ENCODE data around the gene FBXL13. TPM values are rescaled to one million over a fixed set of nuclear protein-coding genes. Genes with fewer than 3 reads are reported as not detected.

Gene FBXL13
- total RNA-seq, 1 donor from 2014 or later = 2.1 TPM

DNA sequence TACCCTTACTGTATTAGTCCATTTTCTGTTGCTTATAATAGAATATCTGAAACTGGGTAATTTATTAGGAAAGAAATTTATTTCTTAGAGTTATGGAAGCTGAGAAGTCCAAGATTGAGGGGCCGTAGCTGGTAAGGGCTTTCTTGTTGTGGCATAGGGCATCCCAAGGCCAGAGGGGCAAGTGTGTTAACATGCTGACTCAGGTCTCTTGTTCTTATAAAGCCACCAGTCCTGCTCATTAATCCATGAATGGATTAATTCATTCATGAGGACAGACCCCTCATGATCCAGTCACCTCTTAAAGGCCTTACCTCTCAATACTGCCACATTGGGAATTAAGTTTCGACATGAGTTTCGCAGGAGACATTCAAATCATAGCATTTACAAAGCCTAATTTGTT, 2.7 kb upstream of the FBXL13 start:
- H3K9me3 Mint-ChIP-seq = no peaks in the 10 kb centered on the region
- H3K27me3 Mint-ChIP-seq (ENCODE audit: low read depth) = no peaks in the 10 kb centered on the region
- H3K4me1 Mint-ChIP-seq = peaks cover 26% of the 10 kb centered on the region
- H3K27ac Mint-ChIP-seq (ENCODE audit: unreplicated experiment) = no peak overlapping the region
- peak overlapping the region; percentile 71 for H3K4me3 Mint-ChIP-seq
- TF ChIP-seq, protein P1, sequence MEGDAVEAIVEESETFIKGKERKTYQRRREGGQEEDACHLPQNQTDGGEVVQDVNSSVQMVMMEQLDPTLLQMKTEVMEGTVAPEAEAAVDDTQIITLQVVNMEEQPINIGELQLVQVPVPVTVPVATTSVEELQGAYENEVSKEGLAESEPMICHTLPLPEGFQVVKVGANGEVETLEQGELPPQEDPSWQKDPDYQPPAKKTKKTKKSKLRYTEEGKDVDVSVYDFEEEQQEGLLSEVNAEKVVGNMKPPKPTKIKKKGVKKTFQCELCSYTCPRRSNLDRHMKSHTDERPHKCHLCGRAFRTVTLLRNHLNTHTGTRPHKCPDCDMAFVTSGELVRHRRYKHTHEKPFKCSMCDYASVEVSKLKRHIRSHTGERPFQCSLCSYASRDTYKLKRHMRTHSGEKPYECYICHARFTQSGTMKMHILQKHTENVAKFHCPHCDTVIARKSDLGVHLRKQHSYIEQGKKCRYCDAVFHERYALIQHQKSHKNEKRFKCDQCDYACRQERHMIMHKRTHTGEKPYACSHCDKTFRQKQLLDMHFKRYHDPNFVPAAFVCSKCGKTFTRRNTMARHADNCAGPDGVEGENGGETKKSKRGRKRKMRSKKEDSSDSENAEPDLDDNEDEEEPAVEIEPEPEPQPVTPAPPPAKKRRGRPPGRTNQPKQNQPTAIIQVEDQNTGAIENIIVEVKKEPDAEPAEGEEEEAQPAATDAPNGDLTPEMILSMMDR (conservative IDR thresholded peaks at IDR 0.05) = no peak
- no peak for DNase-seq (ENCODE audit: low read depth, low spot score)
- peaks cover 2% of the 10 kb centered on the region for H3K36me3 Mint-ChIP-seq (ENCODE audit: low read depth)

DNA sequence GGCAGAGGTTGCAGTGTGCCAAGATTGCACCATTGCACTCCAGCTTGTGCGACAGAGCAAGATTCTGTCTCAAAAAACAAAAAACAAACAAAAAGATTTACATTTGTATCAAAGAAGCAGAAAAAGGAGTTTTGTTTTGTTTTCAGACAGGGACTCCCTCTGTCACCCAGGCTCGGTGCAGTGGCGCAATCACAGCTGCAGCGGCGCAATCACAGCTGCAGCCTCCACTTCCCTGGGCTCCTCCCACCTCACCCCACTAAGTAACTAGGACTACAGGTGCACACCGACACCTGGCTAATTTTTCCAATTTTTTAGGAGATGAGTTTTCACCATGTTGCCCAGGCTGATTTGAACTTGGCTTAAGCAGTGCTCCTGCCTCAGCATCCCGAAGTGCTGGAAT, 2.2 kb upstream of the FBXL13 start:
- DNase-seq (ENCODE audit: low read depth, low spot score) = no peak
- Mint-ChIP-seq H3K4me1 (peaks cover 26% of the 10 kb centered on the region), H3K36me3 (ENCODE audit: low read depth) (peaks cover 2% of the 10 kb centered on the region), H3K4me3 (no peak overlapping the region), H3K27me3 (ENCODE audit: low read depth) (no peaks in the 10 kb centered on the region), H3K9me3 (no peaks in the 10 kb centered on the region), H3K27ac (ENCODE audit: unreplicated experiment) (no peak overlapping the region)
- TF ChIP-seq, protein P1 (conservative IDR thresholded peaks at IDR 0.05) = no peak

DNA sequence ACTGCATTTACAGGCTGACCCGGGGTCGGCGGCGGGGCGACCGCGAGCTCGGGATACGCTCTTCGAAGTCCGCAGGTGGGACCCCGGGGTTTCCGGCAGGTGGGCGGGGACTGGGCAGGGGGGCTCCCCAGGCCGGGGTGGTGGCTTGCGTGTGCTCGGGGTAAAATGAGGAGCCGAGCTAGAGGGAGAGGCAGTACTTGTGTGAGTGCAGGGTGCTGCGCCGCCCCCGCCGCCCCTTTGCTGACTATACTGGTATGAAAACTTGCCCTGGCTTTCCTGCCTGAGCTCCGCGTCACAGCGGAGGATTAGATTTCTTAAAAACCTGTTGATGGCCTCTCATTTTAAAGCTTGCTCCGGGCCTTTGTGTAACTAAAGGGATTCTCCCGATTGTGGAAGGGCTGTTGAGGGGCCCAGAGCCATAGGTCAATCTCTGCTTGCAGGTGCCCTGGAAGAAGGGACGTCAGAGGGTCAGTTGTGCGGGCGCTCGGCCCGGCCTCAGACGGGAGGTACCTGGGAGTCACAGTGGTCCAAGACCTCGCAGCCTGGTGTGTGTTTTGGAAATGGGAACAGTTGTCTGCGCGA, 832 bp upstream of the FBXL13 start:
- TF ChIP-seq, protein P1 (conservative IDR thresholded peaks at IDR 0.05) = no peak
- Mint-ChIP-seq H3K27me3 (ENCODE audit: low read depth) (no peaks in the 10 kb centered on the region), H3K36me3 (ENCODE audit: low read depth) (peaks cover 2% of the 10 kb centered on the region), H3K27ac (ENCODE audit: unreplicated experiment) (peak overlapping the region; percentile 91), H3K4me1 (peaks cover 26% of the 10 kb centered on the region), H3K9me3 (no peaks in the 10 kb centered on the region), H3K4me3 (peak overlapping the region; percentile 98)
- peak; percentile 29 for DNase-seq (ENCODE audit: low read depth, low spot score)

DNA sequence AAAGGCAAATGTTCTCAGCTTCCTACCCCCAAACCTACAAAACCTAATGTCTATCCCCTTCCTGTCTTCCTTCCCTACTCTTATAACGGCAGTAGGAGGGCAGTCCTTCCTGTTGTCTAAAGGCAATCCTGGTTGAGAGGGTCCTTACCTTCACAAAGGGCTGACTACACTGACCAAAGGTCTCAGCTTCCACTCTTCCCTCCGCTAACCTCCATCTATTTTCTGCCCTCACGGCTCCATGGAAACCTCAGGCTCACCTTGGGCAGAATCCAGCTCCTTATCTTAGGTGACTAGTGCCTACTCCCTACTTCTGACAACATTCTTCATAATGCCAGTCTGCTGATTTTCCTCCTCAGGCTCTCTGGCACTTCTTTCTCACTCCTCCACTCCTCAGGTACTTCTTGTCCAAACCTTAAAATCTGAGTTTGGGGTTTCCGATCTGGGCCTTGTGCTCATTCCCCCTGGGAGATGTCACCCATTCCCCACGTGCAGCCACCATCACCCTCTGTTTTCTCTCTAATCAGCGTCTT, 542 bp downstream of the FBXL13 start:
- TF ChIP-seq, protein P1 (conservative IDR thresholded peaks at IDR 0.05) = no peak
- H3K9me3 Mint-ChIP-seq = no peaks in the 10 kb centered on the region
- peaks cover 26% of the 10 kb centered on the region for H3K4me1 Mint-ChIP-seq
- H3K27ac Mint-ChIP-seq (ENCODE audit: unreplicated experiment) = no peak overlapping the region
- no peaks in the 10 kb centered on the region for H3K27me3 Mint-ChIP-seq (ENCODE audit: low read depth)
- peaks cover 2% of the 10 kb centered on the region for H3K36me3 Mint-ChIP-seq (ENCODE audit: low read depth)
- H3K4me3 Mint-ChIP-seq = peak overlapping the region; percentile 88
- no peak for DNase-seq (ENCODE audit: low read depth, low spot score)

GRCh38 chr7:103071000-103071399, 3.6 kb downstream of the FBXL13 start:
- DNase-seq (ENCODE audit: low read depth, low spot score) = no peak
- Mint-ChIP-seq H3K36me3 (ENCODE audit: low read depth) (peaks cover 7% of the 10 kb centered on the region), H3K27ac (ENCODE audit: unreplicated experiment) (no peak overlapping the region), H3K4me1 (peaks cover 22% of the 10 kb centered on the region), H3K9me3 (peaks cover 4% of the 10 kb centered on the region), H3K4me3 (peak overlapping the region; percentile 7), H3K27me3 (ENCODE audit: low read depth) (no peaks in the 10 kb centered on the region)
- TF ChIP-seq, protein P1 (conservative IDR thresholded peaks at IDR 0.05) = no peak
